ENCODE measurements around the gene BUD13.

GRCh38 chr11:116792869-116793771, 20.3 kb upstream of the BUD13 start:
- TF ChIP-seq POLR2A (conservative IDR thresholded peaks at IDR 0.05) (no peak), BRF2 (IDR thresholded peaks at IDR 0.05; ENCODE audit: borderline replicate concordance, insufficient read depth, insufficient read length) (no peak), KLF13 (tag; IDR thresholded peaks at IDR 0.05; ENCODE audit: borderline replicate concordance, low read depth) (no peak), RFX5 (IDR thresholded peaks at IDR 0.05; ENCODE audit: low read depth, low read length) (no peak)
